Measurements from ENCODE around the gene MATN1. TPM values are rescaled to one million over a fixed set of nuclear protein-coding genes. Genes with fewer than 3 reads are reported as not detected.

The MATN1 gene
- polyA plus RNA-seq, 1 donor from 2014 or later: 0.22 TPM

GRCh38 chr1:30693822-30694221 lies 29.6 kb downstream of the MATN1 start:
- Histone ChIP-seq H3F3A (ENCODE audit: insufficient read depth, low read length, poor library complexity, severe bottlenecking) (no peaks in the 10 kb centered on the region), H2AFZ (ENCODE audit: low read depth, low read length) (no peak overlapping the region), H3K36me3 (ENCODE audit: insufficient read depth, low read length) (no peaks in the 10 kb centered on the region), H3K4me3 (ENCODE audit: low read length) (no peak overlapping the region), H3K9me2 (ENCODE audit: insufficient read depth, low read length) (no peaks in the 10 kb centered on the region), H3K27me3 (ENCODE audit: insufficient read depth, low read depth, low read length) (no peaks in the 10 kb centered on the region), H3K27ac (ENCODE audit: low read length) (no peak overlapping the region), H3K9me3 (ENCODE audit: low read length) (no peaks in the 10 kb centered on the region), H3K9ac (ENCODE audit: low read length) (no peak overlapping the region), H3K79me2 (replicated peaks; ENCODE audit: insufficient read depth, low read length) (no peaks in the 10 kb centered on the region), H3K4me2 (ENCODE audit: low read length) (no peak overlapping the region), H4K20me1 (ENCODE audit: insufficient read depth) (no peaks in the 10 kb centered on the region)
- TF ChIP-seq RAD21 (conservative IDR thresholded peaks at IDR 0.05): no peak
- no peak for TF ChIP-seq CTCF (IDR thresholded peaks at IDR 0.05; ENCODE audit: poor library complexity, severe bottlenecking)
- TF ChIP-seq SMC3 (conservative IDR thresholded peaks at IDR 0.05; ENCODE audit: poor library complexity): no peak
- no peak for TF ChIP-seq EZH2 (IDR thresholded peaks at IDR 0.05; ENCODE audit: borderline replicate concordance, insufficient read depth, low read length, poor library complexity, severe bottlenecking)
- no peak for TF ChIP-seq POLR2AphosphoS5 (IDR thresholded peaks at IDR 0.05)
- TF ChIP-seq MXI1 (conservative IDR thresholded peaks at IDR 0.05; ENCODE audit: poor library complexity, severe bottlenecking): no peak
- no peak for TF ChIP-seq REST (IDR thresholded peaks at IDR 0.05; ENCODE audit: borderline replicate concordance)
- TF ChIP-seq EP300 (conservative IDR thresholded peaks at IDR 0.05; ENCODE audit: poor library complexity, severe bottlenecking): no peak
- TF ChIP-seq TAF1 (IDR thresholded peaks at IDR 0.05; ENCODE audit: low read depth): no peak

- no peaks in the 10 kb centered on the region for H3K9me3 ChIP-seq (ENCODE audit: low read length)
- H2AFZ ChIP-seq (ENCODE audit: low read depth, low read length): no peak overlapping the region
- no peak overlapping the region for H3K27ac ChIP-seq (ENCODE audit: low read length)
- H3K9ac ChIP-seq (ENCODE audit: low read length): no peak overlapping the region
- H3K4me2 ChIP-seq (ENCODE audit: low read length): no peak overlapping the region
- no peaks in the 10 kb centered on the region for H3K9me2 ChIP-seq (ENCODE audit: insufficient read depth, low read length)
- H3K4me3 ChIP-seq (ENCODE audit: low read length): no peak overlapping the region
- H3K79me2 ChIP-seq (replicated peaks; ENCODE audit: insufficient read depth, low read length): no peaks in the 10 kb centered on the region
- no peak for TF ChIP-seq CTCF (IDR thresholded peaks at IDR 0.05; ENCODE audit: poor library complexity, severe bottlenecking)
- TF ChIP-seq SMC3 (conservative IDR thresholded peaks at IDR 0.05; ENCODE audit: poor library complexity): no peak
- TF ChIP-seq TAF1 (IDR thresholded peaks at IDR 0.05; ENCODE audit: low read depth): no peak
- no peak for TF ChIP-seq RAD21 (conservative IDR thresholded peaks at IDR 0.05)
- TF ChIP-seq EZH2 (IDR thresholded peaks at IDR 0.05; ENCODE audit: borderline replicate concordance, insufficient read depth, low read length, poor library complexity, severe bottlenecking): no peak
- no peak for TF ChIP-seq EP300 (conservative IDR thresholded peaks at IDR 0.05; ENCODE audit: poor library complexity, severe bottlenecking)
- no peak for TF ChIP-seq MXI1 (conservative IDR thresholded peaks at IDR 0.05; ENCODE audit: poor library complexity, severe bottlenecking)
- TF ChIP-seq REST (IDR thresholded peaks at IDR 0.05; ENCODE audit: borderline replicate concordance): no peak
- TF ChIP-seq POLR2AphosphoS5 (IDR thresholded peaks at IDR 0.05): no peak
- H4K20me1 ChIP-seq (ENCODE audit: insufficient read depth): no peaks in the 10 kb centered on the region
- H3K27me3 ChIP-seq (ENCODE audit: insufficient read depth, low read depth, low read length): no peaks in the 10 kb centered on the region
- no peaks in the 10 kb centered on the region for H3F3A ChIP-seq (ENCODE audit: insufficient read depth, low read length, poor library complexity, severe bottlenecking)
- no peaks in the 10 kb centered on the region for H3K36me3 ChIP-seq (ENCODE audit: insufficient read depth, low read length)
Measured at GRCh38 chr1:30693366-30693765, 30.0 kb downstream of the MATN1 start.

Measured in neural cell (in vitro differentiated cells).